ENCODE results near the gene ZNF135.

ZNF135 gene

GRCh38 chr19:58093071-58093470 lies 34.0 kb downstream of the ZNF135 start:
- DNase-seq (ENCODE audit: low read depth in 2 of 2) = no peak

- DNase-seq (ENCODE audit: low read depth in 2 of 2) = no peak
These were observed 36.2 kb downstream of the ZNF135 start for GRCh38 chr19:58095328-58095727.

GRCh38 chr19:58096884-58097283 lies 37.8 kb downstream of the ZNF135 start:
- DNase-seq (ENCODE audit: low read depth in 2 of 2) = no peak

DNA sequence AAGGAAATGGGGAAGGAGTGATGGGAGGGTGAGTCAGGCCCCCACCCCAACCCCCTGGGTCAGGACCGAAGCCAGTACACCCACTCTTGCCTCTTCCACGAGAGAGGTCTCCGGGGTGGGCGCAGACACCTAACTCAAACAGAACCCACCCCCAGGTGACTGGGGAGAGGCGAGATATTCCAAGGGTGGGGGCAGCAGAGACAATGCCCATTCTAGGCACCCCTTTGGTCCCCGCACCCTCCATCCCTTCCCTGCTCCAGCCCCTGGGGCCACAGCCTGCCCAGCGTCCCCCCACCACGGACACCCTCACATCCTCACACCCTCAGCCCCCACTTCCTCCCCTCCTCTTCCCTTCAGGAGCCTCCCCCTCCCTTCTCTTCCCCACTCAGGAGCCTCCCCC lies 38.3 kb downstream of the ZNF135 start:
- no peak for DNase-seq (ENCODE audit: low read depth in 2 of 2)

DNA sequence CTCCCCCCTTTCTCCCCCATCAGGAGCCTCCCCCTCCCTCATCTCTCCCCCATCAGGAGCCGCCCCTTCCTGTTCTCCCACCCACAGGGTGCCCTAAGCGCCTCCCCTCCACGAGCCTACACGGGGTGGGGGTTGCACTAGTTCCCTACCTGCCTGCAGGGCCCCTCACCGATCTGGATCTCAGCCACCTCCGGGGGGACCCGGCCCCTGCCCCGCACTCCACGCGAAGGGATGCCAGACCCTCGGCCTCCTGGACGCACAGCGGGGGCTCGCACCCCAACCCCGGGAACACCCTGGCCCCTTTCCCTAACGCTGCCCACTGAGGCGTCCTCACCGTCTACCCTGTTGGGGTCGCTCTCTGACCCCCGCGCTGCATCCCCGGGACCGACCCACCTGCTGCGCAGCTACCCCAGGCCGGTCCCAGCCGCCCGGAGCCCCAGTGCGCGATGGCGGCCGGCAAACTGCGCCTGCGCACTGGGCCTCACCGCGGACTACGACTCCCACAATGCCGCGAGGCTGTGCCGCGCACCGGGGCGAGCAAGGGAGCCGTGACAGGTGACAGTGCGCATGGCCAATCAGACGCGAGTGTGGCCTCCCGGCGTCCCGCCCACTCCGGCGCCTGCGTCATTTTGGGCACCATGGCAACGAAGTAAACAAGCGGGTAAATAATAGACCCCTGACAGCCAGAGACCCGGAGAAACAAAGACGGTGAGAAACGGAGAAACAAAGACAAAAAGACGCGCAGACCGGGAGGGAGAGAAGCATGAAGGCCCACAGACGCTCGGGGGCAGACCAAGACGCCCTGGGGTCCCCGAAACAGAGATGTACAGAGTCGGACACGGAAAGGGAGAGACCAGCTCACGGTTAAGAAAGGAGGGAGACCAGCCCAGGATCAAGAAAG lies 38.9 kb downstream of the ZNF135 start, which contains the start of gene ZSCAN18:
TSS of gene ZSCAN18 (minus strand) at position 451 of the 901 bp plus-strand sequence. CDS start 7,964 bp downstream, outside the sequence.
- peak; percentile 88 to 96 for DNase-seq (ENCODE audit: low read depth in 2 of 2)

DNA sequence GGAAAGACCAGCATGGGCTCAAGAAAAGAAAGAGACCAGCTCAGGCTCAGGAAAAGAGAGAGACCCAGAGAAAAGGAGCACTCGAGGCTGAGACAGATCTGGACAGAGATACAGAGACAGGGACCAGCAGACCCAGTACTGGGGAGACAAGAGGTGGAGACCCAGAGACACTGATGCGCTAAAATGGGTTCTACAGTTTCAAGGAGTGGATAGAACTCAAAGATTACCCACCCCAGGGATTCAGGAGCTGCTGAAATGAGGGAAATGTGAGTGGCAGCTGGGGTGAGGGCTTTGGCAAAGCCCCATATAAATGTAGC lies 39.6 kb downstream of the ZNF135 start:
- DNase-seq (ENCODE audit: low read depth in 2 of 2) = no peak

DNA sequence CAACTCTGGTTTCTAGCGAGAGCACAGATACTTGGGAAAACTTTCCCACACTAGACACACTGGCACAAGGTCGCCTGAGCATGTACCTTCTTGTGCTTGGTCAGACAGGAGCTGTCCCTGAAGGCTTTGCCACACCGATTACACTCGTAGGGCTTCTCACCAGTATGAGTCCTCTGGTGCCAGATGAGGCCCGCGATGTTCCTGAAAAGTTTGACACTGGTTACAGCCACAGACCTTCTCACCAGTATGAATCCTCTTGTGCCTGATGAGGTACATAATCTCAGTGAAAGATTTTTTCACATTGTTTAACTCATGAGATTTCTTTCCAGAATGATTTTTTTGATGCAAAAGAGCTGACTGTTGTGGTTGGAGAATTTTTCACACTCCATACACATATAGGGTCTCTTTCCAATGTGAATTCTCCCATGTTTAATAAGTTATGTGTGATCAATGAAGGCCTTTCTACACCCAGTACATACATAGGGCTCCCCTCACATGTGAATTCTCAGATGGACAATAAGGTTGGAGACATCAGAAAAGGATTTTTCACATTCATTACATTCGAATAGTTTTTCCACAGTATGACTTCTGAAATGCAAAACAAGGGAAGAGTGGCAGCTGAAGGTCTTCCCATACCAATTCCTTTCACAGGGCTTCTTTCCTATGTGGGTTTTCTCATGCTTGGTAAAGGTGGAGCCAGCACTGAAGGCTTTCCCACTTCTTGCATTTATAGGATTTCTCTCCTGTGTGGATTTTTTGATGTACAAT lies 48.9 kb downstream of the ZNF135 start:
- no peak for DNase-seq (ENCODE audit: low read depth in 2 of 2)

GRCh38 chr19:58108546-58108817 lies 49.4 kb downstream of the ZNF135 start:
- DNase-seq (ENCODE audit: low read depth in 2 of 2) = no peak

DNA sequence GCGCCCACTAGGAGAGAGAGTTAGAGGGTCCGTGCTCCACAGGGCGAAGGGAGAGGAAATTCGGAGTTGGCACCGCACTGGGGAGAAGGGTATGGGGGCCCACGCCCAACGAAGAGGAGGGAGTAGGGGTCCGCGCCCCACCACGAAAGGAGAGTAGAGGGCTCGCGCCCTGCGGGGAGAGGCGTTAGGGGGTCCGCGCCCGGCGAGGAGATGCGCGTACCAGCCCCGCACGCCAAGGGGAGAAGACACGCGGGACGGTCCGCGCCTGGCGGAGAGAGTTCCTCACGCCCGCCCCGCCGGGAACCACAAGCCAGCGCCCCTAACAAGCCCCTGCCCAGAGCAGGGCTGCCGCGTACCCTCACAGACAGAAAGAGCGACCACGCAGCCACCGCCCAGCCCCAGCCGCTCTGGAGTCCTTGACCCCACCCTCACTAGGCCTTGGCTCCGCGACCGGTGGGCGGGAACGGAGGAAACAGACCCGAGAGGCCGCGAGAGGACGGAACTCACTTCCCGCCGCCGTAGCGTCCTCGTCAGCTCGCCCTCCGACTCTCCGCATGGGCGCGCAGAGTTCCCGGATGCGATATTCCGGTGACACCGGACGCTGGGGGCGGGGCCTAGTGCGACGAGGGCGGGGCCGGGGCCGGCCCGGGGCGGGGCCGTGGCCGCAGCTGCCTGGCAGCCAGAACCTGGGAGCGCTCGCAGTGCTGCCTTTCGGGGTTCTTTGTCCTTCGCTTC lies 58.9 kb downstream of the ZNF135 start:
- DNase-seq (ENCODE audit: low read depth in 2 of 2) = no peak

- no peak for DNase-seq (ENCODE audit: low read depth in 2 of 2)
These were observed 60.1 kb downstream of the ZNF135 start for GRCh38 chr19:58118979-58119733.

All from stimulated activated CD4-positive, alpha-beta T cell treated with anti-CD3 and anti-CD28 coated beads, Interleukin-1b, Interleukin-23, amount 100 ng/mL, for 1 hour (primary cell).